Thyroid gland (tissue), 4 donors: ENCODE data around the gene JPH2. TPM values are rescaled to one million over a fixed set of nuclear protein-coding genes. Genes with fewer than 3 reads are reported as not detected.

ENCODE experiments used
- DNase-seq, 2 donors: peaks; one replicate each; pipeline ENCODE4 v3.0.0-alpha.2; 2019
- H3K27ac ChIP-seq, 3 donors: fragments of 200-600 bp; sonication (generic); 1 replicate in 2 of 3; 2 replicates in 1 of 3; pipeline ENCODE4 v1.5.1; 2016 to 2019; ENCODE audit warnings: mild to moderate bottlenecking in 1 of 3, moderate library complexity in 1 of 3
- H3K27me3 ChIP-seq: fragments of 200-600 bp; sonication (generic); one replicate; pipeline ENCODE4 v1.5.1; 2019
- H3K36me3 ChIP-seq, 2 donors: fragments of 200-600 bp; sonication (generic); one replicate each; pipeline ENCODE4 v1.5.1; 2016 to 2019
- H3K4me1 ChIP-seq, 2 donors: fragments of 200-600 bp; sonication (generic); one replicate each; pipeline ENCODE4 v1.5.1; 2017 to 2019
- H3K4me3 ChIP-seq, 3 donors: fragments of 200-600 bp; sonication (generic); replicated peaks in 1 of 3; 1 replicate in 2 of 3; 2 replicates in 1 of 3; pipeline ENCODE4 v1.5.1; 2016; ENCODE audit warnings: mild to moderate bottlenecking in 1 of 3
- H3K9me3 ChIP-seq: fragments of 200-600 bp; sonication (generic); one replicate; pipeline ENCODE4 v1.5.1; 2017
- POLR2A ChIP-seq, 2 donors: fragments of 450-650 bp; IDR thresholded peaks; one replicate each; pipeline ENCODE4 v1.6.1; 2017; ENCODE audit warnings: antibody characterized with exemption in 2 of 2, mild to moderate bottlenecking in 2 of 2, moderate library complexity in 1 of 2
- WGBS, 2 donors: methylation state at CpG; one replicate each; pipeline ENCODE4 v1.1.5; 2017; 5-methylcytosine and 5-hydroxymethylcytosine counted together
- intact Hi-C: fragments of 100-400 bp; cut with DNase I; formaldehyde crosslinking; loops from one replicate; pipeline ENCODE4 v1.15.1; 2023
- total RNA-seq, 4 donors: library from RNA; depleted of rRNA; stranded (reverse); fragments of >200 nt; gene quantifications; one replicate each; pipeline ENCODE4 v1.2.3, GENCODE V29; 2016
- TF ChIP-seq, protein P1 (sequence below), 6 experiments: fragments of 200-600 bp in 3 of 6; fragments of 450-650 bp in 3 of 6; sonication (generic) in 3 of 6; IDR thresholded peaks; one replicate each; pipeline ENCODE4 v1.5.1; 2016 to 2019; ENCODE audit warnings: antibody characterized with exemption in 6 of 6, mild to moderate bottlenecking in 2 of 6, inconsistent platforms in 1 of 6, moderate library complexity in 1 of 6

The JPH2 gene
- total RNA-seq, 4 donors from 2014 or later, result 0.67 to 2.3 (median 1.8) TPM

DNA sequence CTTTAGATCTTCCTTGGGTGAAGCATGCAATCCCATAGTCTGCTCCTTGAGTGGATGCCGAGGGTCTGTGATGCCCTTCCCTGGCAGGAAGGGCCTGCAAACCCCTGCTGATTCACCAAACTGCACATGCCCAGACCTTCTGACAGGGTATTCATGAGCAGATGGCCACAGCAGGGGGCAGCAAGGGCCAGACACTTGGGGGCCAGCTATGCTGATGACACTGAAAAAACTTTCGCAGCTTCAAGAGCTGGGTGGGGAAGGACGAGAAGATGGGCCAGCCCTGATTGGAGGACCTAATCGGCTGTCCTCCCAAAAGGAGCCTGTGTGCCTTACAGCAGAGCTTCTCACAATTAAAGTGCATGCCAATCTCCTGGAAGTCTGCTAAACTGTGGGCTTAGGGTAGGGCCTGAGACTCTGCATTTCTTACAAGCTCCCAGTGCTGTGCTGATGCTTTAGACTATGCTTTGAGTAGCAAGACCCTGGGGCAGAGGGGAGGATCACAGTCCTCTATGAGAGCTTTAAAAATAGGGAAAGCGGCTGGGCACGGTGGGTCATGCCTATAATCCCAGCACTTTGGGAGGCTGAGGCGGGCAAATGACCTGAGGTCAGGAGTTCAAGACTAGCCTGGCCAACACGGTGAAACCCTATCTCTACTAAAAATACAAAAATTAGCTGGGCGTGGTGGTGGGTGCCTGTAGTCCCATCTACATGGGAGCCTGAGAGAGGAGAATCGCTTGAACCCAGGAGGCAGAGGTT is 44.9 kb upstream of the JPH2 start:
- intact Hi-C loops, result no loop called here
- H3K4me3 ChIP-seq, result no peak overlapping the region
- WGBS, 2 donors, result 69 to 77% methylated on average over 10 of the region's 10 CpGs
- H3K27me3 ChIP-seq, result no peaks in the 10 kb centered on the region
- TF ChIP-seq POLR2A (IDR thresholded peaks at IDR 0.05), result no peak
- TF ChIP-seq, protein P1, sequence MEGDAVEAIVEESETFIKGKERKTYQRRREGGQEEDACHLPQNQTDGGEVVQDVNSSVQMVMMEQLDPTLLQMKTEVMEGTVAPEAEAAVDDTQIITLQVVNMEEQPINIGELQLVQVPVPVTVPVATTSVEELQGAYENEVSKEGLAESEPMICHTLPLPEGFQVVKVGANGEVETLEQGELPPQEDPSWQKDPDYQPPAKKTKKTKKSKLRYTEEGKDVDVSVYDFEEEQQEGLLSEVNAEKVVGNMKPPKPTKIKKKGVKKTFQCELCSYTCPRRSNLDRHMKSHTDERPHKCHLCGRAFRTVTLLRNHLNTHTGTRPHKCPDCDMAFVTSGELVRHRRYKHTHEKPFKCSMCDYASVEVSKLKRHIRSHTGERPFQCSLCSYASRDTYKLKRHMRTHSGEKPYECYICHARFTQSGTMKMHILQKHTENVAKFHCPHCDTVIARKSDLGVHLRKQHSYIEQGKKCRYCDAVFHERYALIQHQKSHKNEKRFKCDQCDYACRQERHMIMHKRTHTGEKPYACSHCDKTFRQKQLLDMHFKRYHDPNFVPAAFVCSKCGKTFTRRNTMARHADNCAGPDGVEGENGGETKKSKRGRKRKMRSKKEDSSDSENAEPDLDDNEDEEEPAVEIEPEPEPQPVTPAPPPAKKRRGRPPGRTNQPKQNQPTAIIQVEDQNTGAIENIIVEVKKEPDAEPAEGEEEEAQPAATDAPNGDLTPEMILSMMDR (IDR thresholded peaks at IDR 0.05), result no peak
- no peaks in the 10 kb centered on the region for H3K36me3 ChIP-seq
- H3K27ac ChIP-seq, result no peak overlapping the region
- H3K9me3 ChIP-seq, result no peaks in the 10 kb centered on the region
- no peaks in the 10 kb centered on the region for H3K4me1 ChIP-seq
- DNase-seq, result no peak

DNA sequence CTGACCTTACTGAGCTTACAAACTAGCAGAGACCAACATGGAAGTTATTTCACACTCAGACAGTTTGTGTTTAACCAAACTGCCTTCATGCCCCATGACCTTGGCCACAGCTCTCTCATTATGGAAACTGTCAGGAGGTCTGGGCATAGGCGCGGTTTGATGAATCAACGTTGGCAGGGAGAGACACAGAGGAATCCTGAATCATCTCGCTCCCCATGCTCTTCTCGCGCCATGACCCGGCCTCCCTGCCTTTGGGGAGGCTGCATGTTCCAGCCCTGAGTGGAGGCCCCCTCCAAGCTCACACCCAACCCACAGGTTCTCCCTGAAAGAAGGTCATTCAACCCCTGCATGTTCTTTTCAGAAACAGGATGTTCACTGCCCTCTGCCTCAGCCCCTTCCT is 44.2 kb upstream of the JPH2 start:
- H3K4me1 ChIP-seq, result no peaks in the 10 kb centered on the region
- H3K27me3 ChIP-seq, result no peaks in the 10 kb centered on the region
- TF ChIP-seq, protein P1 (IDR thresholded peaks at IDR 0.05), result no peak
- no peak for TF ChIP-seq POLR2A (IDR thresholded peaks at IDR 0.05)
- H3K36me3 ChIP-seq, result no peaks in the 10 kb centered on the region
- no peaks in the 10 kb centered on the region for H3K9me3 ChIP-seq
- intact Hi-C loops, result no loop called here
- no peak overlapping the region for H3K4me3 ChIP-seq
- DNase-seq, result no peak
- 76 to 87% methylated on average over 6 to 7 of the region's 7 CpGs for WGBS, 2 donors
- no peak overlapping the region for H3K27ac ChIP-seq

DNA sequence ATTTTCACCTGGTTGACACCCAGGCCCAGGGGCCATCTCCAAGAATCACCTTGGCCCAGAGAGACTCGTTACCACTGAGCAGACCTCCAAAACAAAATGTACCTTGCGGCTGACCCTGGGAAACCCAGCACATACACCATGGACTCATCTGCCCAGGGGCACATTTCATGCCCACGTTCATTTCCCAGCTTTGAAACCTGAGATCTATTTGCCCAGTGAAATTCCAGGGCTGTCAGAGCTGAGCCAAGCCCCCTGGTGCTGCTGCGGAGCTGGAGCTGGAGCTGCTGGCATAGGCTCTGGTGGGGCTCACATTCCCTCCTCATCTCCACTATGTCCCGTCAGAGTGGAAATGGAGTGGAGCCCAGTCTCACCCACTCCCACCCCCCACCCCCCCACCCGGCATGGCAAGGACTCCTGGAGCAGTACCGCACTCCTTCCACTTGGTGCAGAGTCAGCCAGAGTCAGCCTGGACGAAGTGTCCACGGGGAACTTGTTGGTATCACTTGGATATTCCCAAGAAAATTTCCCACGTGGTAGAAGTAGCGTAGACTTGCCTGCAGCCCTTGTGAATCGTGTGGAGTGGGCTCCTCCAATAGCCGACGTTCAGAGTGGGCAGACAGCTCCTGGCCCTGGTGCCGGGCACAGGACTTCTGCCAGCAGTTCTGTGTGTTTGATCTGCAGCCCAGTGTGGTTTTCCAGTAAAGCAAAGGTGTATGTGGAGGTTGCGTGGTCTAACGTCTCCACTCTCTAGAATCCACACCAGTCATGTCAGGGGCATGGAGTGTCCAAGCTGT is 41.7 kb upstream of the JPH2 start:
- no peak for TF ChIP-seq POLR2A (IDR thresholded peaks at IDR 0.05)
- TF ChIP-seq, protein P1 (IDR thresholded peaks at IDR 0.05), result no peak
- Histone ChIP-seq H3K9me3 (no peaks in the 10 kb centered on the region), H3K4me3 (no peak overlapping the region), H3K27ac (no peak overlapping the region), H3K4me1 (no peaks in the 10 kb centered on the region), H3K36me3 (no peaks in the 10 kb centered on the region), H3K27me3 (no peaks in the 10 kb centered on the region)
- 76 to 78% methylated on average over 11 to 12 of the region's 17 CpGs for WGBS, 2 donors
- intact Hi-C loops, result no loop called here
- no peak for DNase-seq

DNA sequence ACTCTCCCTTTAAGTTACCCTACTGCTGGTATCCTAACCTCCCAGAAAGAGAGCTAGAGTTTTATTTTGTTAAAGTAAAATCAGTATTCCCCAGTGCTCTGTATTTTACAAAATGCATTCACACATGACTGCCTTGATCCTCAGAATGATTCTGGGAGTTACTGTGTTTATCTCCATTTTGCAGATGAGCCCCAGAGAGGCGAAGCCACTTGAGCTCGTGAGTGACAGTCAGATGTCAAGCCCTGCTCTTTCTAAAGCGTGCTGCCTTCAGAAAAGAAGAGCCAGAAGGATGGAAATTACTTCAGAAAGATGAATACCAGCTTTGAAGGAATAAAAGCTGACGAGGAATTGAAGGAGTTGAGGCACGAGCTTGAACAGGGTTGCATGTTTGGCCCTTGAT is 37.6 kb upstream of the JPH2 start:
- H3K27ac ChIP-seq, result no peak overlapping the region
- H3K4me3 ChIP-seq, result no peak overlapping the region
- TF ChIP-seq, protein P1 (IDR thresholded peaks at IDR 0.05), result no peak
- TF ChIP-seq POLR2A (IDR thresholded peaks at IDR 0.05), result no peak
- intact Hi-C loops, result no loop called here
- 89 to 91% methylated on average over 5 of the region's 5 CpGs for WGBS, 2 donors
- no peaks in the 10 kb centered on the region for H3K9me3 ChIP-seq
- no peaks in the 10 kb centered on the region for H3K4me1 ChIP-seq
- H3K36me3 ChIP-seq, result no peaks in the 10 kb centered on the region
- no peak for DNase-seq
- H3K27me3 ChIP-seq, result no peaks in the 10 kb centered on the region

DNA sequence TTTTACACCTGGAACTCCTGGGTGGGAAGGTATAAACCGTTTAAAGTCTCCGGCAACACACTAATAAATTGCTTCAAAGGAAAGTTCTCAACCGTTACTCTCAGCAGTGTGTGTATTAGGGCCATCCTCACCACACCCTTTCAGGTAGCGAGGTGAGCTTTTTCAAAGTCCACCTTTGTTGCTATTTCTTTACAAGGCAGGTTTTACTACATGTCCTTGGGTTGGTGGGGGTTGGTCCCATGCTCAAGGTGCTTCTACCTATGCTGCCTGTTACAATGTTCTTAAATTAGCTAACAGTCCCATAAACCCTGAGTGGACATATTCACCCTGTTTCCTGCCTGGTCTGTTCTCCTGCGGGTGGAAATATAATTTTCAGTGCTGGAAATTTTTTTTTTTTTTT is 36.7 kb upstream of the JPH2 start:
- H3K4me1 ChIP-seq, result no peaks in the 10 kb centered on the region
- TF ChIP-seq POLR2A (IDR thresholded peaks at IDR 0.05), result no peak
- TF ChIP-seq, protein P1 (IDR thresholded peaks at IDR 0.05), result no peak
- no peaks in the 10 kb centered on the region for H3K36me3 ChIP-seq
- no peak overlapping the region for H3K27ac ChIP-seq
- no peak for DNase-seq
- no peaks in the 10 kb centered on the region for H3K9me3 ChIP-seq
- intact Hi-C loops, result no loop called here
- no peaks in the 10 kb centered on the region for H3K27me3 ChIP-seq
- 82 to 87% methylated on average over 5 of the region's 5 CpGs for WGBS, 2 donors
- no peak overlapping the region for H3K4me3 ChIP-seq
